Hepatocyte (in vitro differentiated cells): ENCODE results near the gene MCF2L. TPM values are rescaled to one million over a fixed set of nuclear protein-coding genes. Genes with fewer than 3 reads are reported as not detected.

Source experiments
- DNase-seq: peaks from one replicate; pipeline ENCODE4 v3.0.0-alpha.2; 2016; ENCODE audit warnings: low spot score
- H2AFZ ChIP-seq: fragments of 200-600 bp; sonication (generic); 2 replicates; pipeline ENCODE4 v1.6.0; 2016; ENCODE audit warnings: antibody characterized with exemption, mild to moderate bottlenecking
- H3K27ac ChIP-seq: fragments of 200-600 bp; sonication (generic); 2 replicates; pipeline ENCODE4 v1.5.1; 2016; ENCODE audit warnings: mild to moderate bottlenecking
- H3K27me3 ChIP-seq: fragments of 200-600 bp; sonication (generic); 2 replicates; pipeline ENCODE4 v1.6.1; 2016
- H3K36me3 ChIP-seq: fragments of 200-600 bp; sonication (generic); replicated peaks from 2 replicates; pipeline ENCODE4 v1.5.1; 2016; ENCODE audit warnings: low read depth; ENCODE audit not compliant: insufficient read depth
- H3K4me1 ChIP-seq: fragments of 200-600 bp; sonication (generic); 2 replicates; pipeline ENCODE4 v1.5.1; 2016; ENCODE audit warnings: mild to moderate bottlenecking, moderate library complexity; ENCODE audit not compliant: insufficient read depth
- H3K4me2 ChIP-seq: fragments of 200-600 bp; sonication (generic); 2 replicates; pipeline ENCODE4 v1.6.0; 2016
- H3K4me3 ChIP-seq: fragments of 200-600 bp; sonication (generic); 2 replicates; pipeline ENCODE4 v1.5.1; 2016; ENCODE audit warnings: mild to moderate bottlenecking
- H3K79me2 ChIP-seq: fragments of 200-600 bp; sonication (generic); 2 replicates; pipeline ENCODE4 v1.6.0; 2017; ENCODE audit warnings: mild to moderate bottlenecking
- H3K9me2 ChIP-seq: fragments of 200-600 bp; sonication (generic); replicated peaks from 2 replicates; pipeline ENCODE4 v1.6.0; 2017; ENCODE audit warnings: mild to moderate bottlenecking; ENCODE audit not compliant: insufficient read depth
- H3K9me3 ChIP-seq: fragments of 200-600 bp; sonication (generic); 2 replicates; pipeline ENCODE4 v1.5.1; 2016; ENCODE audit warnings: low read depth, mild to moderate bottlenecking
- H4K20me1 ChIP-seq: fragments of 200-600 bp; sonication (generic); 2 replicates; pipeline ENCODE4 v1.6.0; 2016; ENCODE audit warnings: mild to moderate bottlenecking; ENCODE audit not compliant: insufficient read depth, poor library complexity, severe bottlenecking
- EZH2 ChIP-seq: fragments of 200-600 bp; sonication (generic); IDR thresholded peaks from 2 replicates; pipeline ENCODE4 v1.6.1; 2016; ENCODE audit warnings: antibody characterized with exemption, mild to moderate bottlenecking, borderline replicate concordance
- EZH2phosphoT487 ChIP-seq: fragments of 200-600 bp; sonication (generic); IDR thresholded peaks from one replicate; pipeline ENCODE4 v1.6.1; 2018; ENCODE audit warnings: antibody characterized with exemption, mild to moderate bottlenecking, low read depth, moderate library complexity; ENCODE audit not compliant: unreplicated experiment, severe bottlenecking
- WGBS: methylation state at CpG from one replicate; pipeline ENCODE4 v1.1.6; 2016; ENCODE audit warnings: low lambda C conversion rate; ENCODE audit errors: missing lambda C conversion rate; 5-methylcytosine and 5-hydroxymethylcytosine counted together
- polyA plus RNA-seq: library from polyadenylated mRNA; unstranded; fragments of >200 nt; fragmentation: Nextera tagmentation; extraction: Ambion mirVana; gene quantifications from 2 replicates; pipeline ENCODE4 v1.2.1, GENCODE V29; 2016
- total RNA-seq: library from RNA; depleted of rRNA; stranded (reverse); fragments of >200 nt; gene quantifications from 2 replicates; pipeline ENCODE4 v1.2.3, GENCODE V29; 2014
- TF ChIP-seq, protein P1 (sequence below): fragments of 200-600 bp; sonication (generic); IDR thresholded peaks from 2 replicates; pipeline ENCODE4 v1.5.1; 2016; ENCODE audit warnings: antibody characterized with exemption, mild to moderate bottlenecking; ENCODE audit not compliant: poor library complexity

The MCF2L gene
- total and polyA plus RNA-seq, 2 experiments from 2014 or later = 11.1 to 22.4 TPM

DNA sequence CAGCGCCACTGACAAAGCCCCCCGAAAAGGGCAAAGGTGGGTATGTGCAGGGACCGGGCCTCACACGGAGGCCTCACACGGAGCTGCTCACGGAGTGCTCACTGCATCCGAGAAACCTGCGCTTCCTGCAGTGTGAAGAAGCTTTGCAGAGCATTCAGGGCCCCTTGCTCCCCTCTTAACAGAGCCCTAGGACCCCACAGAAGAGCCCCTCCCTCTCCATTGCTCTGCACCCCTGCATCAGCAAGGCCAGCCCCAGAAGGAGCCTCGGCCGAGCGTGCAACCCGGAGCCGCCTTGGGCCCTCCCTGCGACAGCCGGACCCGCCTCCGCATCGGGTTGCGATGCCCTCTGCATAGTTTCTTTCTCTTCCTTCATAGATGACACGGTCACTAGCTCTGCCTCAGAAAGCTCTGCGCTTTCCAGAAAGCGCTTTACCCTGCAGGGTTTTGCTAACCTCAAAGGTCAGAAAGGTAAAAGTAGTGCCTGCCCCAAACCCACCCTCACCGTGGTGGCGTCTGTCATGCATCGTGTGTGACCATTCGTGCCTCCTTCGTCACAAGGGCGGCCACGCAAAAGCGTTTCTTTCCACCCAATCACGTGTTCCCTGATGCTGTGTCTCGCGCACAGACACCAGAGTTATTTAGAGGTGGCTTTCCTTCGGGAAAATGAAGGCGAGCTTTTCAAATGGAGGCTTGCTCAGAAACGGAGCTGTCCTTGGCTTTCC, 120.8 kb downstream of the MCF2L start:
- H3K4me2 ChIP-seq = no peak overlapping the region
- no peak for DNase-seq

DNA sequence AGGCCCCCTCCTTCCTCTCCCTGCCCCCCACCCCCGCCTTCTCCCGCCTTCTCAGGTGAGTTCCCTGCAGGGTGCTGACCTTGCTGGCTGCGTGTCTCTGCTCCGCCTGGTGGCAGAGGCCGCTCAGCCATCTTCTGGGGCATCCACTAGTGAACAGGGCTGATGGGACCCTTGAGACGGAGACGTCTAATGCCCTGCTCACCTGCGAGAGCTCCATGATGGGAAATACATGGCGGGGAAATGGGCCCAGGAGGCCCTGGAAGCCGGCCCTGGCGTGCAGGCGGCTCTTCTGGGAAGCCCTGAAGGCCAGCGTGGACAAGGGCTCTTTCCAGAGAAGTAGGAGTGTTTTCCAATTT, 121.4 kb downstream of the MCF2L start:
- Histone ChIP-seq H2AFZ (no peak overlapping the region), H3K36me3 (no peaks in the 10 kb centered on the region), H3K27me3 (no peaks in the 10 kb centered on the region), H4K20me1 (no peaks in the 10 kb centered on the region), H3K9me2 (no peaks in the 10 kb centered on the region), H3K79me2 (no peaks in the 10 kb centered on the region), H3K4me1 (no peaks in the 10 kb centered on the region), H3K4me2 (no peak overlapping the region), H3K4me3 (no peak overlapping the region), H3K9me3 (no peaks in the 10 kb centered on the region), H3K27ac (no peak overlapping the region)
- TF ChIP-seq, protein P1, sequence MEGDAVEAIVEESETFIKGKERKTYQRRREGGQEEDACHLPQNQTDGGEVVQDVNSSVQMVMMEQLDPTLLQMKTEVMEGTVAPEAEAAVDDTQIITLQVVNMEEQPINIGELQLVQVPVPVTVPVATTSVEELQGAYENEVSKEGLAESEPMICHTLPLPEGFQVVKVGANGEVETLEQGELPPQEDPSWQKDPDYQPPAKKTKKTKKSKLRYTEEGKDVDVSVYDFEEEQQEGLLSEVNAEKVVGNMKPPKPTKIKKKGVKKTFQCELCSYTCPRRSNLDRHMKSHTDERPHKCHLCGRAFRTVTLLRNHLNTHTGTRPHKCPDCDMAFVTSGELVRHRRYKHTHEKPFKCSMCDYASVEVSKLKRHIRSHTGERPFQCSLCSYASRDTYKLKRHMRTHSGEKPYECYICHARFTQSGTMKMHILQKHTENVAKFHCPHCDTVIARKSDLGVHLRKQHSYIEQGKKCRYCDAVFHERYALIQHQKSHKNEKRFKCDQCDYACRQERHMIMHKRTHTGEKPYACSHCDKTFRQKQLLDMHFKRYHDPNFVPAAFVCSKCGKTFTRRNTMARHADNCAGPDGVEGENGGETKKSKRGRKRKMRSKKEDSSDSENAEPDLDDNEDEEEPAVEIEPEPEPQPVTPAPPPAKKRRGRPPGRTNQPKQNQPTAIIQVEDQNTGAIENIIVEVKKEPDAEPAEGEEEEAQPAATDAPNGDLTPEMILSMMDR = no peak
- no peak for TF ChIP-seq EZH2
- TF ChIP-seq EZH2phosphoT487 = no peak
- DNase-seq = no peak
- WGBS = 85% methylated on average over 13 of the region's 13 CpGs

More for the DNA sequence above, 120.8 kb downstream of the MCF2L start:
- no peaks in the 10 kb centered on the region for H3K9me2 ChIP-seq
- H4K20me1 ChIP-seq = no peaks in the 10 kb centered on the region
- H3K4me3 ChIP-seq = no peak overlapping the region
- H2AFZ ChIP-seq = no peak overlapping the region
- 80% methylated on average over 36 of the region's 36 CpGs for WGBS
- no peaks in the 10 kb centered on the region for H3K36me3 ChIP-seq
- H3K27me3 ChIP-seq = no peaks in the 10 kb centered on the region
- TF ChIP-seq EZH2 = no peak
- TF ChIP-seq EZH2phosphoT487 = no peak
- TF ChIP-seq, protein P1 = no peak
- no peaks in the 10 kb centered on the region for H3K79me2 ChIP-seq
- H3K9me3 ChIP-seq = no peaks in the 10 kb centered on the region
- no peak overlapping the region for H3K27ac ChIP-seq
- no peaks in the 10 kb centered on the region for H3K4me1 ChIP-seq

DNA sequence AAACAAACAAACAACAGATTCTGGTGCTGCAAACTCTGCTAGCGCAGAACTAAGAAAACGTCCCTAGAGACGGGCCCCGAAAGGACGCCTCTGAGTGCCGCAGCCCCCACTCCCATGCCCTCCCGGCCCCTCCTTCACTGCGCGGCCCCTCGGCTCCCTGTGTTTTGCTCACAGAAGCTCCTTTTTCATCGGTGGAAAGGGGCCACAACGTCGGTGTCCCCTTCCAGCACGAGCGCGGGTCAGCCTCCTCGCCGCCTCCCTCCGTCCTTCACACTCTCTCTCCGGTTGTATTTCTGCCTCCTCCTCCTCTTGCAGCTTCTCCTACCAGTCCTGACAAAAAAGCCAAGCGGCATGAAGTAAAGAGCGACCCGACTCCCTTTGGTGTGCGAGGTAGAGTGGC, 121.8 kb downstream of the MCF2L start:
- Histone ChIP-seq H3K4me2 (no peak overlapping the region), H3K4me1 (no peaks in the 10 kb centered on the region), H3K9me2 (no peaks in the 10 kb centered on the region), H4K20me1 (no peaks in the 10 kb centered on the region), H3K36me3 (no peaks in the 10 kb centered on the region), H3K27me3 (no peaks in the 10 kb centered on the region), H3K79me2 (no peaks in the 10 kb centered on the region), H2AFZ (no peak overlapping the region), H3K27ac (no peak overlapping the region), H3K9me3 (no peaks in the 10 kb centered on the region), H3K4me3 (no peak overlapping the region)
- WGBS = 94% methylated on average over 24 of the region's 24 CpGs
- no peak for DNase-seq
- TF ChIP-seq EZH2 = no peak
- no peak for TF ChIP-seq EZH2phosphoT487
- TF ChIP-seq, protein P1 = no peak
